HCT116 (cell line): ENCODE measurements around the gene FERMT2. TPM values are rescaled to one million over a fixed set of nuclear protein-coding genes. Genes with fewer than 3 reads are reported as not detected.

Experiments
- ATAC-seq: fragments of 200-7000 bp; cut with Tn5 transposase; 2 replicates; pipeline ENCODE4 v1.9.1; 2020; ENCODE audit warnings: mild to moderate bottlenecking, moderate library complexity
- BruUV-seq: library from RNA; stranded (reverse); fragments of 400-500 nt; replicated peaks from 2 replicates; lab custom pipeline; 2021; lab: Mats Ljungman, UMichigan
- CTCF ChIA-PET: fragments of 300-600 bp; sonication (Branson Sonifier 250); formaldehyde crosslinking; loops from one replicate; lab custom pipeline; 2021; ENCODE audit warnings: antibody characterized with exemption; lab: Charles Lee
- POLR2A ChIA-PET: fragments of 300-600, 350-600 bp; sonication (Branson Sonifier 250); formaldehyde crosslinking; loops from one replicate; lab custom pipeline; 2021; ENCODE audit warnings: antibody characterized with exemption; lab: Charles Lee
- RAD21 ChIA-PET, 2 experiments: fragments of 300-600 bp; sonication (Branson Sonifier 250); formaldehyde crosslinking; loops; one replicate each; lab custom pipeline; 2023; ENCODE audit warnings: low total read pairs in 2 of 2; ENCODE audit not compliant: uncharacterized antibody in 2 of 2, unreplicated experiment in 2 of 2, low non-redundant PET in 1 of 2; lab: Charles Lee
- DNase-seq: peaks from one replicate; pipeline ENCODE4 v3.0.0-alpha.2; 2010; ENCODE audit warnings: low read depth, low spot score
- H2AFZ ChIP-seq: fragments of 200-600 bp; shearing (Covaris generic), sonication (generic); 2 replicates; pipeline ENCODE4 v1.6.1; 2017; ENCODE audit warnings: low read depth, mixed run types, mixed read lengths, antibody characterized with exemption, low read length; ENCODE audit not compliant: poor library complexity, severe bottlenecking
- H3K27ac ChIP-seq: 2 replicates; pipeline ENCODE4 v1.5.1; 2012; ENCODE audit warnings: low read depth, low read length
- H3K27me3 ChIP-seq: fragments of 200-600 bp; sonication (generic); 2 replicates; pipeline ENCODE4 v1.6.1; 2016; ENCODE audit warnings: mixed run types, low read length, mixed read lengths; ENCODE audit not compliant: insufficient read depth
- H3K36me3 ChIP-seq, 2 experiments: fragments of 200-500 bp in 1 of 2; fragments of 200-600 bp in 1 of 2; sonication (Bioruptor generic) in 1 of 2; sonication (generic) in 1 of 2; 2 replicates each; pipeline versions ENCODE4 v1.5.1 to v1.6.1; 2014 to 2016; ENCODE audit warnings: low read length in 2 of 2, inconsistent platforms in 1 of 2, mixed read lengths in 1 of 2, mixed run types in 1 of 2; ENCODE audit not compliant: insufficient read depth in 2 of 2, control insufficient read depth in 1 of 2
- H3K4me1 ChIP-seq, 2 experiments: fragments of 200-600 bp in 1 of 2; sonication (generic) in 1 of 2; 2 replicates each; pipeline versions ENCODE4 v1.5.1 to v1.6.1; 2012 to 2017; ENCODE audit warnings: low read length in 2 of 2, inconsistent platforms in 1 of 2, mild to moderate bottlenecking in 1 of 2, mixed read lengths in 1 of 2, mixed run types in 1 of 2, moderate library complexity in 1 of 2; ENCODE audit not compliant: insufficient read depth in 2 of 2, control insufficient read depth in 1 of 2
- H3K4me2 ChIP-seq: fragments of 200-600 bp; sonication (generic); 2 replicates; pipeline ENCODE4 v1.6.1; 2017; ENCODE audit warnings: mixed run types, low read length, mixed read lengths
- H3K4me3 ChIP-seq, 2 experiments: fragments of 200-600 bp in 1 of 2; sonication (generic) in 1 of 2; replicated peaks in 1 of 2; 2 replicates each; pipeline ENCODE4 v1.5.1; 2011 to 2016; ENCODE audit warnings: low read length in 2 of 2, control low read depth in 1 of 2, low read depth in 1 of 2, mild to moderate bottlenecking in 1 of 2, mixed read lengths in 1 of 2, mixed run types in 1 of 2
- H3K79me2 ChIP-seq: fragments of 200-600 bp; sonication (generic); 2 replicates; pipeline ENCODE4 v1.6.1; 2017; ENCODE audit warnings: mild to moderate bottlenecking, mixed run types, low read length, moderate library complexity, mixed read lengths; ENCODE audit not compliant: insufficient read depth
- H3K9ac ChIP-seq: fragments of 200-600 bp; sonication (generic); 2 replicates; pipeline ENCODE4 v1.6.1; 2016; ENCODE audit warnings: low read length, mixed read lengths
- H3K9me2 ChIP-seq: fragments of 200-600 bp; sonication (generic), shearing (Covaris generic); 2 replicates; pipeline ENCODE4 v1.6.1; 2017; ENCODE audit warnings: mixed run types, mild to moderate bottlenecking, moderate library complexity; ENCODE audit not compliant: insufficient read depth
- H3K9me3 ChIP-seq, 2 experiments: fragments of 200-500 bp in 1 of 2; fragments of 200-600 bp in 1 of 2; sonication (Bioruptor generic) in 1 of 2; sonication (generic) in 1 of 2; 2 replicates each; pipeline ENCODE4 v1.6.1; 2014 to 2017; ENCODE audit warnings: low read length in 2 of 2, mixed read lengths in 2 of 2, inconsistent platforms in 1 of 2, low read depth in 1 of 2, mild to moderate bottlenecking in 1 of 2, mixed run types in 1 of 2, moderate library complexity in 1 of 2; ENCODE audit not compliant: control insufficient read depth in 1 of 2, insufficient read depth in 1 of 2
- H4K20me1 ChIP-seq: fragments of 200-600 bp; sonication (generic), shearing (Covaris generic); 2 replicates; pipeline ENCODE4 v1.6.1; 2017; ENCODE audit warnings: mixed run types, mild to moderate bottlenecking, moderate library complexity; ENCODE audit not compliant: insufficient read depth
- EZH2 ChIP-seq: fragments of 200-600 bp; sonication (generic); IDR thresholded peaks from 2 replicates; pipeline ENCODE4 v1.6.1; 2017; ENCODE audit warnings: antibody characterized with exemption, mixed run types
- EZH2phosphoT487 ChIP-seq: fragments of 200-600 bp; IDR thresholded peaks from 2 replicates; pipeline ENCODE4 v1.6.1; 2018; ENCODE audit warnings: antibody characterized with exemption, borderline replicate concordance
- JUND ChIP-seq: IDR thresholded peaks from 2 replicates; pipeline ENCODE4 v1.6.1; 2012
- SP1 ChIP-seq: IDR thresholded peaks from 2 replicates; pipeline ENCODE4 v1.6.1; 2012; ENCODE audit warnings: low read depth
- SRF ChIP-seq: IDR thresholded peaks from 2 replicates; pipeline ENCODE4 v1.6.1; 2012; ENCODE audit warnings: low read depth
- TCF7L2 ChIP-seq: IDR thresholded peaks from 2 replicates; pipeline ENCODE4 v1.7.0; 2011; ENCODE audit warnings: borderline replicate concordance, inconsistent platforms; ENCODE audit not compliant: insufficient read depth, insufficient read length; ENCODE audit errors: extremely low read depth
- YY1 ChIP-seq: IDR thresholded peaks from 2 replicates; pipeline ENCODE4 v1.6.1; 2011; ENCODE audit warnings: low read length, low read depth, moderate library complexity, mild to moderate bottlenecking; ENCODE audit not compliant: insufficient replicate concordance; ENCODE audit errors: extremely low read depth
- ZNF274 ChIP-seq: fragments of 200-500 bp; sonication (Bioruptor generic); IDR thresholded peaks from 2 replicates; pipeline ENCODE4 v1.6.1; 2014; ENCODE audit warnings: mild to moderate bottlenecking, low read depth, low read length, inconsistent platforms
- intact Hi-C: fragments of 100-400 bp; cut with micrococcal nuclease; formaldehyde crosslinking; loops from 2 replicates; pipeline ENCODE4 v1.10.0; 2022
- total RNA-seq: library from RNA; stranded (reverse); gene quantifications from one replicate; pipeline ENCODE4 v1.2.1, GENCODE V29; 2021; ENCODE audit not compliant: unreplicated experiment
- TF ChIP-seq, protein P1 (sequence below): IDR thresholded peaks from 2 replicates; pipeline ENCODE4 v1.6.1; 2012
- TF ChIP-seq, protein P2 (sequence below): IDR thresholded peaks from 2 replicates; pipeline ENCODE4 v1.6.1; 2011; ENCODE audit warnings: mild to moderate bottlenecking, low read length, moderate library complexity; ENCODE audit not compliant: insufficient replicate concordance; ENCODE audit errors: extremely low read depth
- TF ChIP-seq, protein P3 (sequence below): IDR thresholded peaks from 2 replicates; pipeline ENCODE4 v1.6.1; 2012; ENCODE audit warnings: low read depth

FERMT2 gene
- total RNA-seq, 1 experiment from 2014 or later = 24.8 TPM

DNA sequence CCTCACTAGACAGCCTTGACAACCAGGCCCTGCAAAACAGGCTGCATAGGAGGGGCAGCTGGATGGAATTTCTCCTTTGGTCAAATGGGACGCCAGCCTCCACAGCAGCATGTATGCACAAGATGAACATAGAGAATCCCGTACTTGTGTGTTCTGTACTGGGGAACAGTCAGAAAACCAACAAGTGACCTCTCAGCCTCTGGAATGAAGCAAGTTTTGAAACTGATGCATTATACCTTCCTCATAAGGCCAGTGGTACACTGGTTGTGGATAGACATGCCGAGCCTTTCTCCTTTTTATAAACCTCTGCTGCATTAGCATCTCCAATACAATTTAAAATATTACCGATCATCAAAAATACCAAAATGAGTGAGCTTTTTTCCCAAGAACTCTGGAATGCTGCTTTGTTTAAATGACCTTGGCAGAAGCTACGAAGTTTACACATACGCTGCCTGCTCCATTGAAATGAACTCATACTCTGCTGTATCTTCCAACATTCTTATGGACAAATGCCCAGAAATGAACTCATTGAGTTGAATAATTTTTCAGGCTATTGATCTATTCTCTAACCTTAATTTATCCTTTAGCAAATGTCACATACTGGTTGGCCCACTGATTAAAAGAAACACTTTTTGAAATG, 47.6 kb upstream of the FERMT2 start (continued):
- TF ChIP-seq EZH2 = no peak
- no peak for TF ChIP-seq TCF7L2

DNA sequence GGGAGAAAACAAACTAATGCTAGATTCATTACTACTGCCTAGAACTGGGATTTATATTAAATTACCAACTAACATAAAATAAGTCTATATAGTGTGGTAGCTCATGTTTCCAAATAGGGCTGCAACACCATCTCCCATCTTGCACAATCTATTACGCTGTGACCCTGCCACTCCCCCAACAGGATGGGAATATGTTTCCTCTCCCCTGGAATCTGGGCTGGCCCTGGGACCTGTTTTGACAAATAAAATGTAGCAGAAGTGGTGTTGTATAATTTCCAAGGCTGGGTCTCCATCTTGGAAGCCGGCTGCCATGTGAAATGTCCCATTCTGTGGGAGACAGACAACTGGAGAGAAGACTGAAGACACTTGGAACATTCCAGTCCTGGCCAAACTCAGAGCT, 45.6 kb upstream of the FERMT2 start:
- POLR2A ChIA-PET = no interaction called here

DNA sequence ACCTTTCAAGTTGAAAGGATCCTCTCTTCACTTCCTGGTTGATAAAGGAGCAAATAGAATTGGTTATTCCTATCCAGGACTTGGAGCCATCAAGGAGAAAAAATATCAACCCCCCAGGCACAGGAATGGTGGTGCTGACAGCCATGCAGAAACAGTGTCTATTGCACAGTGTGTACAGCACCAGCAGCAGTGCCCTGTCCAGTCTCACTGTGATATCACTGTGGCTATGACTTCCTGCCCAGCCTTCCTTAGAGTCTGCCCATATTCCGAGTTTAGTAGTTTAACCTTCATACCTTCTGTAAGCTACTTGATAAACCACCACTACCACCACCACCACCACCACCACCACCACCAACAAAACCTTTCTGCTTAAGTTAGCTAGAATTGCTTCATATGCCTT, 45.1 kb upstream of the FERMT2 start:
- no peak overlapping the region for H3K9ac ChIP-seq
- H3K4me1 ChIP-seq = no peaks in the 10 kb centered on the region
- ATAC-seq = no peak
- no peaks in the 10 kb centered on the region for H3K27me3 ChIP-seq
- H3K9me2 ChIP-seq = no peaks in the 10 kb centered on the region
- BruUV-seq = no TSS peak
- no peak overlapping the region for H3K4me2 ChIP-seq
- no peak overlapping the region for H3K4me3 ChIP-seq
- intact Hi-C loops = no loop called here
- no peak for DNase-seq
- H3K9me3 ChIP-seq = no peaks in the 10 kb centered on the region
- ChIA-PET RAD21 (no interaction called here), CTCF (no interaction called here), POLR2A (no interaction called here)
- no peak overlapping the region for H3K27ac ChIP-seq
- no peak overlapping the region for H2AFZ ChIP-seq
- no peaks in the 10 kb centered on the region for H4K20me1 ChIP-seq
- no peaks in the 10 kb centered on the region for H3K79me2 ChIP-seq
- no peaks in the 10 kb centered on the region for H3K36me3 ChIP-seq
- TF ChIP-seq ZNF274 (no peak), SP1 (no peak), JUND (no peak), YY1 (no peak), SRF (no peak)
- TF ChIP-seq, protein P1, sequence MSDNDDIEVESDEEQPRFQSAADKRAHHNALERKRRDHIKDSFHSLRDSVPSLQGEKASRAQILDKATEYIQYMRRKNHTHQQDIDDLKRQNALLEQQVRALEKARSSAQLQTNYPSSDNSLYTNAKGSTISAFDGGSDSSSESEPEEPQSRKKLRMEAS = no peak
- TF ChIP-seq, protein P2, sequence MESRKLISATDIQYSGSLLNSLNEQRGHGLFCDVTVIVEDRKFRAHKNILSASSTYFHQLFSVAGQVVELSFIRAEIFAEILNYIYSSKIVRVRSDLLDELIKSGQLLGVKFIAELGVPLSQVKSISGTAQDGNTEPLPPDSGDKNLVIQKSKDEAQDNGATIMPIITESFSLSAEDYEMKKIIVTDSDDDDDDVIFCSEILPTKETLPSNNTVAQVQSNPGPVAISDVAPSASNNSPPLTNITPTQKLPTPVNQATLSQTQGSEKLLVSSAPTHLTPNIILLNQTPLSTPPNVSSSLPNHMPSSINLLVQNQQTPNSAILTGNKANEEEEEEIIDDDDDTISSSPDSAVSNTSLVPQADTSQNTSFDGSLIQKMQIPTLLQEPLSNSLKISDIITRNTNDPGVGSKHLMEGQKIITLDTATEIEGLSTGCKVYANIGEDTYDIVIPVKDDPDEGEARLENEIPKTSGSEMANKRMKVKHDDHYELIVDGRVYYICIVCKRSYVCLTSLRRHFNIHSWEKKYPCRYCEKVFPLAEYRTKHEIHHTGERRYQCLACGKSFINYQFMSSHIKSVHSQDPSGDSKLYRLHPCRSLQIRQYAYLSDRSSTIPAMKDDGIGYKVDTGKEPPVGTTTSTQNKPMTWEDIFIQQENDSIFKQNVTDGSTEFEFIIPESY = no peak
- TF ChIP-seq, protein P3, sequence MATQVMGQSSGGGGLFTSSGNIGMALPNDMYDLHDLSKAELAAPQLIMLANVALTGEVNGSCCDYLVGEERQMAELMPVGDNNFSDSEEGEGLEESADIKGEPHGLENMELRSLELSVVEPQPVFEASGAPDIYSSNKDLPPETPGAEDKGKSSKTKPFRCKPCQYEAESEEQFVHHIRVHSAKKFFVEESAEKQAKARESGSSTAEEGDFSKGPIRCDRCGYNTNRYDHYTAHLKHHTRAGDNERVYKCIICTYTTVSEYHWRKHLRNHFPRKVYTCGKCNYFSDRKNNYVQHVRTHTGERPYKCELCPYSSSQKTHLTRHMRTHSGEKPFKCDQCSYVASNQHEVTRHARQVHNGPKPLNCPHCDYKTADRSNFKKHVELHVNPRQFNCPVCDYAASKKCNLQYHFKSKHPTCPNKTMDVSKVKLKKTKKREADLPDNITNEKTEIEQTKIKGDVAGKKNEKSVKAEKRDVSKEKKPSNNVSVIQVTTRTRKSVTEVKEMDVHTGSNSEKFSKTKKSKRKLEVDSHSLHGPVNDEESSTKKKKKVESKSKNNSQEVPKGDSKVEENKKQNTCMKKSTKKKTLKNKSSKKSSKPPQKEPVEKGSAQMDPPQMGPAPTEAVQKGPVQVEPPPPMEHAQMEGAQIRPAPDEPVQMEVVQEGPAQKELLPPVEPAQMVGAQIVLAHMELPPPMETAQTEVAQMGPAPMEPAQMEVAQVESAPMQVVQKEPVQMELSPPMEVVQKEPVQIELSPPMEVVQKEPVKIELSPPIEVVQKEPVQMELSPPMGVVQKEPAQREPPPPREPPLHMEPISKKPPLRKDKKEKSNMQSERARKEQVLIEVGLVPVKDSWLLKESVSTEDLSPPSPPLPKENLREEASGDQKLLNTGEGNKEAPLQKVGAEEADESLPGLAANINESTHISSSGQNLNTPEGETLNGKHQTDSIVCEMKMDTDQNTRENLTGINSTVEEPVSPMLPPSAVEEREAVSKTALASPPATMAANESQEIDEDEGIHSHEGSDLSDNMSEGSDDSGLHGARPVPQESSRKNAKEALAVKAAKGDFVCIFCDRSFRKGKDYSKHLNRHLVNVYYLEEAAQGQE = no peak

More for the DNA sequence above, 45.6 kb upstream of the FERMT2 start:
- TF ChIP-seq EZH2phosphoT487 (no peak), YY1 (no peak)
- CTCF ChIA-PET = no interaction called here
- DNase-seq (no peak), ATAC-seq (no peak)
- intact Hi-C loops = no loop called here
- no peaks in the 10 kb centered on the region for H4K20me1 ChIP-seq
- H3K4me3 ChIP-seq = no peak overlapping the region
- H3K27me3 ChIP-seq = no peaks in the 10 kb centered on the region
- H3K36me3 ChIP-seq = no peaks in the 10 kb centered on the region
- H3K9me2 ChIP-seq = no peaks in the 10 kb centered on the region
- no peaks in the 10 kb centered on the region for H3K9me3 ChIP-seq
- no peak overlapping the region for H2AFZ ChIP-seq
- BruUV-seq = no TSS peak
- no peaks in the 10 kb centered on the region for H3K79me2 ChIP-seq
- H3K4me2 ChIP-seq = no peak overlapping the region
- RAD21 ChIA-PET = no interaction called here
- H3K4me1 ChIP-seq = no peaks in the 10 kb centered on the region
- no peak overlapping the region for H3K9ac ChIP-seq
- H3K27ac ChIP-seq = no peak overlapping the region
